Heart left ventricle (tissue), 13 donors: ENCODE data around the gene WDR87.

ENCODE experiments used
- CTCF ChIP-seq, 12 donors: fragments of 200-600 bp; sonication (generic) in 4 of 12; IDR thresholded peaks; one replicate each; pipeline versions ENCODE4 v1.5.0 to v1.8.0; 2018 to 2022; ENCODE audit warnings: antibody characterized with exemption in 12 of 12, mild to moderate bottlenecking in 5 of 12
- POLR2A ChIP-seq, 2 donors: fragments of 450-650 bp; IDR thresholded peaks; one replicate each; pipeline ENCODE4 v1.6.1; 2017; ENCODE audit warnings: antibody characterized with exemption in 2 of 2, mild to moderate bottlenecking in 2 of 2, moderate library complexity in 2 of 2
- donor health status: ischemic (EF 13 %, LVEDD 7.1; RV severe dilation, severe dysfunction).
- donor health status: DM: no; HTN: yes; CAD: no.
- donor health status: DM: no; HTN: no; CAD: no.
- donor health status: ischemic (EF 25% LVEDD 6.9; RV normal size, moderate dysfunction).
- donor health status: ischemic (EF 25% LVEDD 5.7; RV mildly dilated, moderate dysfunction).
- donor health status: ischemic (EF 35%, LVEDD 5.7; RV mildly dilated, moderate dysfunction).
- donor health status: nonischemic (EF 11% LVEDD 7.7; RV severe dilation, severe dysfunction).
- donor health status: DM: yes; HTN: yes; CAD: no.
- donor health status: PGD.
- donor health status: ischemic (EF 29% LVEDD 5.4; RV normal size, mild dysfunction).
- donor health status: nonischemic (EF 23%, LVEDD 6.1; RV moderate dilation, normal function).

GRCh38 chr19:37903096-37903495 lies 3.3 kb downstream of the WDR87 start:
- TF ChIP-seq CTCF (IDR thresholded peaks at IDR 0.05) (no peak), POLR2A (IDR thresholded peaks at IDR 0.05) (no peak)
